Tongue (tissue), 2 donors: ENCODE results near the gene ELL. TPM values are rescaled to one million over a fixed set of nuclear protein-coding genes. Genes with fewer than 3 reads are reported as not detected.

Experiments
- DNase-seq: peaks from one replicate; pipeline ENCODE4 v3.0.0-alpha.2; 2015
- total RNA-seq: library from RNA; depleted of rRNA; stranded (reverse); fragments of >200 nt; gene quantifications from one replicate; pipeline ENCODE4 v1.2.3, GENCODE V29; 2014

The ELL gene
- total RNA-seq, 1 donor from 2014 or later, result 21.7 TPM

- DNase-seq, result peak; percentile 77
Measured at GRCh38 chr19:18488838-18489626, 32.8 kb downstream of the ELL start.

GRCh38 chr19:18488403-18488723, 33.5 kb downstream of the ELL start:
- no peak for DNase-seq

- DNase-seq, result no peak
Measured at GRCh38 chr19:18487576-18488402, 34.1 kb downstream of the ELL start.

GRCh38 chr19:18486746-18487145, 35.1 kb downstream of the ELL start:
- DNase-seq, result no peak

- DNase-seq, result no peak
Measured at GRCh38 chr19:18484992-18485391, 36.9 kb downstream of the ELL start.

- no peak for DNase-seq
Measured at GRCh38 chr19:18483119-18483890, 38.6 kb downstream of the ELL start.

GRCh38 chr19:18481505-18482222, 40.2 kb downstream of the ELL start:
- DNase-seq, result no peak

- DNase-seq, result peak; percentile 52
Measured at GRCh38 chr19:18480006-18480691, 41.7 kb downstream of the ELL start.

- DNase-seq, result peak; percentile 45
Measured at GRCh38 chr19:18478545-18479311, 43.1 kb downstream of the ELL start.

GRCh38 chr19:18477974-18478373, 43.9 kb downstream of the ELL start:
- DNase-seq, result peak; percentile 51

GRCh38 chr19:18477042-18477779, 44.7 kb downstream of the ELL start:
- no peak for DNase-seq

- no peak for DNase-seq
Measured at GRCh38 chr19:18476507-18477041, 45.3 kb downstream of the ELL start.

GRCh38 chr19:18475762-18476331, 46.0 kb downstream of the ELL start:
- peak; percentile 42 for DNase-seq

- DNase-seq, result no peak
Measured at GRCh38 chr19:18475004-18475453, 46.8 kb downstream of the ELL start.

GRCh38 chr19:18474366-18474887, 47.4 kb downstream of the ELL start:
- no peak for DNase-seq

- DNase-seq, result no peak
Measured at GRCh38 chr19:18473706-18474087, 48.2 kb downstream of the ELL start.

GRCh38 chr19:18473003-18473705, 48.7 kb downstream of the ELL start:
- DNase-seq, result no peak

GRCh38 chr19:18470787-18471186, 51.1 kb downstream of the ELL start:
- DNase-seq, result no peak
